ENCODE data around the gene MCOLN1. TPM values are rescaled to one million over a fixed set of nuclear protein-coding genes. Genes with fewer than 3 reads are reported as not detected.
A peak's percentile ranks its signal among the peaks of the same experiment; 100 is the strongest.

The MCOLN1 gene
- total and polyA plus RNA-seq, 2 of the 8 experiments (the other 6 are each of a cell fraction or from before 2014, with no cell fraction given) = 19.1 to 40.0 TPM

DNA sequence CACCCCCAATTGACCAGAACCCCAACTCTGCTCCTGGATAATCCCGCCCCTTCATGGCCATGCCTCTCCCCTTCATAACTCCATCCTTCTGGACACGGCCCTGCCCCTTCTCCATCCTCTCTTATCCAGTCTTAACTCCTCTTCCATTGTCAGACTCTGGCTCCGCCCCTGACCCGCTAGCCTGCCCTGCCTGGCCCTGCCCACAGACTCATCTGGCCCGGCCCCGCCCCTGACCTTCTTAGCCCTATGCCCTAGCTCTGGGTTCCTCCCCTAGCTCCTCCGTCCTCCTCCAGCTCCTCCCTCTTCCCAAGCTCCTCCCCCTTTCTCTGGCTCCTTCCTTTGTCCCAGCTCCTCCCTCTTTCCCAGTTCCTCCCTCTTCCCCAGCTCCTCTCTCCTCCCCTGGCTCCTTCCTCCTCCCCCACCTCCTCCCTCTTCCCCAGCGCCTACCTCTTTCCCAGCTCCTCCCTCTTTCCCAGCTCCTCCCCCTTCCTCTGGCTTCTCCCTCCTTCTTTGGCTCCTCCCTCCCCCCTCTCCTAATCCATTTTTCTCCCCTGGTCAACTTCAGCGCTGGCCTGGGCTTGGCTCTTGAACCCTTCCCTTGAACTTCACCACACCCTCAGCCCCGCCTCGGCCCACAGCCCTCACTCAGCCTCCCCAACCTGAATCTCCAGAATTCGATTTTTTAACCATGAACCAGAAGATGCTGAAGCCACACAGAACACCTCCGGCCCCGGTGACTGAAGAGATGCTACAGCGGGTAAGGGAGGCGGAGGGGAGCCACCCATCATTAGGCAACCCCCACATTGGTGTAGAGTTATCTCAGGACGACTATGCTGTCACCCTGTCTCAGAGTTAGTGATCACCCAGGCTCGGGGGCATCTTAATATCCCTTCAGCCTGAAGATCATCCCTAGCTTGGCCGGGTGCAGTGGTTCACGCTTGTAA, 15.8 kb upstream of the MCOLN1 start (continued):
- TF ChIP-seq CTCF (IDR thresholded peaks at IDR 0.05; ENCODE audit: control extremely low read depth in 1 of 3, insufficient read depth in 1 of 3, low read depth in 1 of 3, low read length in 3 of 3) (no peak), BCL11A (IDR thresholded peaks at IDR 0.05; ENCODE audit: low read depth in 2 of 2, low read length in 2 of 2) (no peak), GABPA (IDR thresholded peaks at IDR 0.05; ENCODE audit: borderline replicate concordance, insufficient read depth, low read length) (no peak), PHF8 (conservative IDR thresholded peaks at IDR 0.05; ENCODE audit: low read depth, low read length) (no peak), BACH1 (IDR thresholded peaks at IDR 0.05; ENCODE audit: low read length) (no peak), JUN (IDR thresholded peaks at IDR 0.05; ENCODE audit: low read depth, low read length) (no peak), RFX5 (IDR thresholded peaks at IDR 0.05; ENCODE audit: borderline replicate concordance, low read depth, low read length) (no peak), SP4 (IDR thresholded peaks at IDR 0.05; ENCODE audit: low read length) (peak; percentile 38; the same call in 1 of the 2 replicates), TEAD4 (IDR thresholded peaks at IDR 0.05; ENCODE audit: low read depth, low read length) (no peak), JUND (IDR thresholded peaks at IDR 0.05; ENCODE audit: low read length) (no peak), NANOG (IDR thresholded peaks at IDR 0.05; ENCODE audit: insufficient read depth, low read depth, low read length, poor library complexity, severe bottlenecking) (no peak), HDAC6 (IDR thresholded peaks at IDR 0.05; ENCODE audit: low read depth, low read length) (no peak), CTBP2 (IDR thresholded peaks at IDR 0.05; ENCODE audit: borderline replicate concordance, insufficient read depth, insufficient read length, low read length) (no peak), EGR1 (IDR thresholded peaks at IDR 0.05; ENCODE audit: borderline replicate concordance, low read depth, low read length) (0 out of 2 replicates have a peak, but pooled peaks have one; percentile 36), GTF2F1 (IDR thresholded peaks at IDR 0.05; ENCODE audit: borderline replicate concordance, low read depth, low read length) (no peak)
